ENCODE data around the gene CCN5.

The CCN5 gene

GRCh38 chr20:44733341-44734069 lies 18.3 kb downstream of the CCN5 start:
- FAIRE-seq (no peak), DNase-seq (ENCODE audit: extremely low spot score, insufficient read length, low read depth) (peak; percentile 15)

GRCh38 chr20:44734938-44735337 lies 19.8 kb downstream of the CCN5 start:
- FAIRE-seq (no peak), DNase-seq (ENCODE audit: extremely low spot score, insufficient read length, low read depth) (no peak)

- FAIRE-seq (no peak), DNase-seq (ENCODE audit: extremely low spot score, insufficient read length, low read depth) (no peak)
Observed at GRCh38 chr20:44735816-44736169, 20.6 kb downstream of the CCN5 start.

GRCh38 chr20:44736170-44737021 lies 21.2 kb downstream of the CCN5 start:
- DNase-seq (ENCODE audit: extremely low spot score, insufficient read length, low read depth) (no peak), FAIRE-seq (peak; percentile 64)

GRCh38 chr20:44737116-44737515 lies 21.9 kb downstream of the CCN5 start:
- FAIRE-seq (no peak), DNase-seq (ENCODE audit: extremely low spot score, insufficient read length, low read depth) (no peak)

- DNase-seq (ENCODE audit: extremely low spot score, insufficient read length, low read depth): peak; percentile 22
- no peak for FAIRE-seq
Observed at GRCh38 chr20:44738813-44739477, 23.8 kb downstream of the CCN5 start.

GRCh38 chr20:44739942-44740341 lies 24.8 kb downstream of the CCN5 start:
- DNase-seq (ENCODE audit: extremely low spot score, insufficient read length, low read depth) (no peak), FAIRE-seq (no peak)

GRCh38 chr20:44742304-44743079 lies 27.3 kb downstream of the CCN5 start:
- no peak for FAIRE-seq
- no peak for DNase-seq (ENCODE audit: extremely low spot score, insufficient read length, low read depth)

- no peak for FAIRE-seq
Observed at GRCh38 chr20:44743080-44743701, 28.0 kb downstream of the CCN5 start.

GRCh38 chr20:44743916-44744655 lies 28.9 kb downstream of the CCN5 start:
- FAIRE-seq: no peak

More at GRCh38 chr20:44743080-44743701, 28.0 kb downstream of the CCN5 start:
- no peak for DNase-seq (ENCODE audit: extremely low spot score, insufficient read length, low read depth)

GRCh38 chr20:44745122-44745597 lies 30.0 kb downstream of the CCN5 start:
- FAIRE-seq (no peak), DNase-seq (ENCODE audit: extremely low spot score, insufficient read length, low read depth) (no peak)

More at GRCh38 chr20:44743916-44744655, 28.9 kb downstream of the CCN5 start:
- no peak for DNase-seq (ENCODE audit: extremely low spot score, insufficient read length, low read depth)

- DNase-seq (ENCODE audit: extremely low spot score, insufficient read length, low read depth) (no peak), FAIRE-seq (no peak)
Observed at GRCh38 chr20:44745598-44746366, 30.6 kb downstream of the CCN5 start, which contains the start of gene KCNK15. Gene KCNK15 (plus strand): TSS chr20:44745865. CDS start chr20:44745911, 46 bp downstream.

GRCh38 chr20:44746367-44747165 lies 31.4 kb downstream of the CCN5 start:
- FAIRE-seq: no peak
- no peak for DNase-seq (ENCODE audit: extremely low spot score, insufficient read length, low read depth)

GRCh38 chr20:44747166-44748004 lies 32.2 kb downstream of the CCN5 start:
- peak; percentile 61 for FAIRE-seq
- peak; percentile 26 for DNase-seq (ENCODE audit: extremely low spot score, insufficient read length, low read depth)

GRCh38 chr20:44748005-44748370 lies 32.8 kb downstream of the CCN5 start:
- FAIRE-seq (no peak), DNase-seq (ENCODE audit: extremely low spot score, insufficient read length, low read depth) (no peak)

GRCh38 chr20:44750081-44750805 lies 35.1 kb downstream of the CCN5 start:
- FAIRE-seq: no peak

More at GRCh38 chr20:44750081-44750805, 35.1 kb downstream of the CCN5 start:
- no peak for DNase-seq (ENCODE audit: extremely low spot score, insufficient read length, low read depth)
